OCI-LY1 (cell line): ENCODE results near the gene SHH.

ENCODE experiments used
- H2AFZ ChIP-seq: fragments of 200-600 bp; sonication (generic), shearing (Covaris generic); 2 replicates; pipeline ENCODE4 v1.6.0; 2014; ENCODE audit warnings: antibody characterized with exemption, mild to moderate bottlenecking, low read length
- H3F3A ChIP-seq: fragments of 200-600 bp; sonication (generic), shearing (Covaris generic); 2 replicates; pipeline ENCODE4 v1.6.0; 2014; ENCODE audit warnings: mild to moderate bottlenecking, antibody characterized with exemption, low read length, moderate library complexity; ENCODE audit not compliant: insufficient read depth
- H3K27ac ChIP-seq: fragments of 200-600 bp; sonication (generic); 2 replicates; pipeline ENCODE4 v1.5.1; 2014; ENCODE audit warnings: low read length, mixed run types, mild to moderate bottlenecking, low read depth; ENCODE audit not compliant: poor library complexity, severe bottlenecking
- H3K27me3 ChIP-seq: fragments of 200-600 bp; sonication (generic); 2 replicates; pipeline ENCODE4 v1.6.0; 2014; ENCODE audit warnings: antibody characterized with exemption, mild to moderate bottlenecking, low read length, moderate library complexity; ENCODE audit not compliant: insufficient read depth
- H3K36me3 ChIP-seq: fragments of 200-600 bp; sonication (generic); 2 replicates; pipeline ENCODE4 v1.6.1; 2014; ENCODE audit warnings: mild to moderate bottlenecking, antibody characterized with exemption, low read length, moderate library complexity, mixed read lengths; ENCODE audit not compliant: insufficient read depth
- H3K4me1 ChIP-seq: fragments of 200-600 bp; sonication (generic); 2 replicates; pipeline ENCODE4 v1.5.1; 2014; ENCODE audit warnings: mild to moderate bottlenecking, low read length, moderate library complexity; ENCODE audit not compliant: insufficient read depth, severe bottlenecking
- H3K4me2 ChIP-seq: fragments of 200-600 bp; sonication (generic), shearing (Covaris generic); 2 replicates; pipeline ENCODE4 v1.6.1; 2014; ENCODE audit warnings: low read length
- H3K4me3 ChIP-seq: fragments of 200-600 bp; sonication (generic); 2 replicates; pipeline ENCODE4 v1.5.1; 2014; ENCODE audit warnings: low read length, low read depth, mild to moderate bottlenecking, mixed read lengths; ENCODE audit not compliant: poor library complexity, severe bottlenecking
- H3K79me2 ChIP-seq: fragments of 200-600 bp; shearing (Covaris generic); 2 replicates; pipeline ENCODE4 v1.6.1; 2016; ENCODE audit warnings: mixed run types, low read length, mixed read lengths; ENCODE audit not compliant: insufficient read depth
- H3K9ac ChIP-seq: fragments of 200-600 bp; sonication (generic), shearing (Covaris generic); 2 replicates; pipeline ENCODE4 v1.6.1; 2014; ENCODE audit warnings: mild to moderate bottlenecking, low read length, mixed read lengths
- H3K9me2 ChIP-seq: fragments of 200-600 bp; sonication (generic), shearing (Covaris generic); 2 replicates; pipeline ENCODE4 v1.6.1; 2014; ENCODE audit warnings: low read depth, mild to moderate bottlenecking, low read length, mixed read lengths
- H3K9me3 ChIP-seq: fragments of 200-600 bp; shearing (Covaris generic); 2 replicates; pipeline ENCODE4 v1.6.1; 2014; ENCODE audit warnings: low read length, mixed read lengths
- H4K20me1 ChIP-seq: fragments of 200-600 bp; sonication (generic), shearing (Covaris generic); 2 replicates; pipeline ENCODE4 v1.6.0; 2016; ENCODE audit warnings: mild to moderate bottlenecking, low read length; ENCODE audit not compliant: insufficient read depth
- CTCF ChIP-seq: fragments of 200-600 bp; sonication (generic), shearing (Covaris generic); IDR thresholded peaks from 2 replicates; pipeline ENCODE4 v1.5.1; 2017; ENCODE audit warnings: mild to moderate bottlenecking, antibody characterized with exemption, low read length, moderate library complexity, mixed read lengths
- EZH2 ChIP-seq: fragments of 200-600 bp; sonication (generic), shearing (Covaris generic); IDR thresholded peaks from 2 replicates; pipeline ENCODE4 v1.8.0; 2017; ENCODE audit warnings: borderline replicate concordance, mixed run types, mild to moderate bottlenecking, antibody characterized with exemption, low read length, moderate library complexity, mixed read lengths

Gene SHH

GRCh38 chr7:155752756-155753445, 59.4 kb downstream of the SHH start:
- peaks cover 97% of the 10 kb centered on the region for H3K79me2 ChIP-seq
- peak overlapping the region; percentile 63 for H3K4me2 ChIP-seq
- H3K4me1 ChIP-seq: peaks cover 89% of the 10 kb centered on the region
- H4K20me1 ChIP-seq: no peaks in the 10 kb centered on the region
- H3K9ac ChIP-seq: peak overlapping the region; percentile 59
- H3K4me3 ChIP-seq: peak overlapping the region; percentile 47
- peak overlapping the region; percentile 88 for H3K27ac ChIP-seq
- H2AFZ ChIP-seq: no peak overlapping the region
- peaks cover 45% of the 10 kb centered on the region for H3K36me3 ChIP-seq
- no peaks in the 10 kb centered on the region for H3K9me3 ChIP-seq
- 0 out of 2 replicates have a peak, but pooled peaks cover 4% of the 10 kb centered on the region for H3F3A ChIP-seq
- H3K9me2 ChIP-seq: no peaks in the 10 kb centered on the region
- H3K27me3 ChIP-seq: no peaks in the 10 kb centered on the region
- TF ChIP-seq EZH2 (no peak), CTCF (no peak)

GRCh38 chr7:155751409-155751808, 60.9 kb downstream of the SHH start:
- peak overlapping the region; percentile 59; the same call in 1 of the 2 replicates for H3K9ac ChIP-seq

More at GRCh38 chr7:155751409-155751808, 60.9 kb downstream of the SHH start:
- H4K20me1 ChIP-seq: no peaks in the 10 kb centered on the region
- H2AFZ ChIP-seq: no peak overlapping the region
- H3K9me2 ChIP-seq: no peaks in the 10 kb centered on the region
- TF ChIP-seq CTCF (no peak), EZH2 (no peak)
- peaks cover 45% of the 10 kb centered on the region for H3K36me3 ChIP-seq
- 0 out of 2 replicates have a peak, but pooled peaks cover 4% of the 10 kb centered on the region for H3F3A ChIP-seq
- H3K4me2 ChIP-seq: peak overlapping the region; percentile 63
- peaks cover 97% of the 10 kb centered on the region for H3K79me2 ChIP-seq
- peaks cover 100% of the 10 kb centered on the region for H3K4me1 ChIP-seq
- H3K4me3 ChIP-seq: peak overlapping the region; percentile 47
- H3K9me3 ChIP-seq: no peaks in the 10 kb centered on the region
- no peaks in the 10 kb centered on the region for H3K27me3 ChIP-seq
- H3K27ac ChIP-seq: peak overlapping the region; percentile 88
